Measurements from ENCODE around the gene CMPK1. TPM values are rescaled to one million over a fixed set of nuclear protein-coding genes. Genes with fewer than 3 reads are reported as not detected.
"Not testable (repeated sequence)": the region's sequence is repeated elsewhere in the genome, so short reads cannot be mapped to it uniquely, and the experiment has no call there.

CMPK1 gene
- total RNA-seq, 1 donor from 2014 or later, result 53.4 TPM

- no peaks in the 10 kb centered on the region for H3K27me3 Mint-ChIP-seq (ENCODE audit: unreplicated experiment)
- no peak overlapping the region for H3K4me3 Mint-ChIP-seq (ENCODE audit: unreplicated experiment)
- H3K27ac Mint-ChIP-seq (ENCODE audit: unreplicated experiment), result no peak overlapping the region
- no peaks in the 10 kb centered on the region for H3K9me3 Mint-ChIP-seq (ENCODE audit: unreplicated experiment)
- no peak for DNase-seq (ENCODE audit: low spot score)
- peaks cover 19% of the 10 kb centered on the region for H3K4me1 Mint-ChIP-seq (ENCODE audit: unreplicated experiment)
- no peak for TF ChIP-seq CTCF (IDR thresholded peaks at IDR 0.05; ENCODE audit: unreplicated experiment)
- H3K36me3 Mint-ChIP-seq (ENCODE audit: low read depth, unreplicated experiment), result peaks cover 12% of the 10 kb centered on the region
Measured at GRCh38 chr1:47337350-47337749, 3.8 kb downstream of the CMPK1 start.

GRCh38 chr1:47338249-47339077 lies 4.9 kb downstream of the CMPK1 start:
- no peak for TF ChIP-seq CTCF (IDR thresholded peaks at IDR 0.05; ENCODE audit: unreplicated experiment)
- peaks cover 12% of the 10 kb centered on the region for H3K36me3 Mint-ChIP-seq (ENCODE audit: low read depth, unreplicated experiment)
- H3K9me3 Mint-ChIP-seq (ENCODE audit: unreplicated experiment), result no peaks in the 10 kb centered on the region
- no peak for DNase-seq (ENCODE audit: low spot score)
- no peak overlapping the region for H3K4me3 Mint-ChIP-seq (ENCODE audit: unreplicated experiment)
- no peak overlapping the region for H3K27ac Mint-ChIP-seq (ENCODE audit: unreplicated experiment)
- no peaks in the 10 kb centered on the region for H3K27me3 Mint-ChIP-seq (ENCODE audit: unreplicated experiment)
- H3K4me1 Mint-ChIP-seq (ENCODE audit: unreplicated experiment), result peaks cover 19% of the 10 kb centered on the region

DNA sequence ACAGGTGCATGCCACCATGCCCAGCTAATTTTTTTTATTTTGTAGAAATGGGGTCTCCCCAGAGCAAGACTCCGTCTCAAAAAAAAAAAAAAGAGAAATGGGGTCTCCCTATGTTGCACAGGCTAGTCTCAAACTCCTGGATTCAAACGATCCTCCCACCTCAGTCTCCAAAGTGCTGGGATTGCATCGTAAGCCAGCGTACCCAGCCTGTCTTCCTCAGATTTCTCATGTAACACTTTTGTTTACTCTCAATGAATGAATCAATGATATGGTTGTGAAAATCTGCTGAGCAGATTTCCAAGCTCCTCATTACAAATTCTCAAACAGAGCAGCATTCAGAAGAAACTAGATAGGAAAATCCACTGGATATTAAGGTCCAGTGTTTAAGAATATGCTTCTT lies 6.6 kb downstream of the CMPK1 start:
- Mint-ChIP-seq H3K36me3 (ENCODE audit: low read depth, unreplicated experiment) (peaks cover 10% of the 10 kb centered on the region), H3K4me3 (ENCODE audit: unreplicated experiment) (no peak overlapping the region), H3K9me3 (ENCODE audit: unreplicated experiment) (no peaks in the 10 kb centered on the region), H3K27ac (ENCODE audit: unreplicated experiment) (peak overlapping the region; percentile 61), H3K27me3 (ENCODE audit: unreplicated experiment) (no peaks in the 10 kb centered on the region), H3K4me1 (ENCODE audit: unreplicated experiment) (peaks cover 9% of the 10 kb centered on the region)
- no peak for DNase-seq (ENCODE audit: low spot score)
- TF ChIP-seq CTCF (IDR thresholded peaks at IDR 0.05; ENCODE audit: unreplicated experiment), result no peak

DNA sequence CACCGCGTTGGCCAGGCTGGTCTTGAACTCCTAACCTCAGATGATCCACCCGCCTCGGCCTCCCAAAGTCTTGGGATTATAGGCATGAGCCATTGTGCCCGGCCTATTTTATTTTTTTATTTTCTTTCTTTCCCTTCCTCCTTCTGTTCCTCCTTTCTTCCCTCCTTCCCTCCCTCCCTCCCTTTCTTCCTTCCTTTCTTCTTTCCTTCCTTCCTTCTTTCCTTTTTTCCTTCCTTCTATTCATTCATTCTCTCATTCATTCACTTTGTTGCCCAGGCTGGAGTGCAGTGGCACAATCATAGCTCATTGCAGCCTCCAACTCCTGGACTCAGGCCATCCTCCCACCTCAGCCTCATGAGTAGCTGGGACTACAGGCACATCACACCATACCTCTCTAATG lies 13.4 kb downstream of the CMPK1 start:
- peak overlapping the region; percentile 65 for H3K4me3 Mint-ChIP-seq (ENCODE audit: unreplicated experiment)
- H3K27me3 Mint-ChIP-seq (ENCODE audit: unreplicated experiment); H3K4me1 Mint-ChIP-seq (ENCODE audit: unreplicated experiment); H3K27ac Mint-ChIP-seq (ENCODE audit: unreplicated experiment); H3K9me3 Mint-ChIP-seq (ENCODE audit: unreplicated experiment); DNase-seq (ENCODE audit: low spot score): not testable (repeated sequence)
- H3K36me3 Mint-ChIP-seq (ENCODE audit: low read depth, unreplicated experiment), result peaks cover 11% of the 10 kb centered on the region

DNA sequence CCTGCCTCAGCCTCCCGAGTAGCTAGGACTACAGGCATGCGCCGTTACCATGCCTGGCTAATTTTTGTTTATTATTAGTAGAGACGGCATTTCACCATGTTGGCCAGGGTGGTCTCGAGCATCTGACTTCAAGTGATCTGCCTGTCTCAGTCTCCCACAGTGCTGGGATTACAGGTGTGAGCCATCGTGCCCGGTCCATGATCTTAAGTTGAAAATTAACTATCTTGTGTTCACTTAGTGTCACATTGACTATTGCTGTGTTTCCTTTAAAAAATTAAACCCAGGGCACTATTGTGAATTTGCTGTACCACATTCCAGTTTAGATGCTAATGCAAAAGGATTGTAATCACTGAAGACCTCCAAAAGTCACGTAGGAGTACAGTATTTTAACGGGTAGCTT lies 14.1 kb downstream of the CMPK1 start:
- H3K4me3 Mint-ChIP-seq (ENCODE audit: unreplicated experiment), result no peak overlapping the region
- H3K36me3 Mint-ChIP-seq (ENCODE audit: low read depth, unreplicated experiment), result peaks cover 11% of the 10 kb centered on the region
- DNase-seq (ENCODE audit: low spot score), result no peak
- no peaks in the 10 kb centered on the region for H3K27me3 Mint-ChIP-seq (ENCODE audit: unreplicated experiment)
- TF ChIP-seq CTCF (IDR thresholded peaks at IDR 0.05; ENCODE audit: unreplicated experiment), result no peak
- H3K9me3 Mint-ChIP-seq (ENCODE audit: unreplicated experiment), result no peaks in the 10 kb centered on the region
- H3K27ac Mint-ChIP-seq (ENCODE audit: unreplicated experiment), result no peak overlapping the region
- peaks cover 5% of the 10 kb centered on the region for H3K4me1 Mint-ChIP-seq (ENCODE audit: unreplicated experiment)
